Small intestine (tissue), 7 donors: ENCODE measurements around the gene LIPC. TPM values are rescaled to one million over a fixed set of nuclear protein-coding genes. Genes with fewer than 3 reads are reported as not detected.

Experiments
- DNase-seq, 2 donors: peaks; one replicate each; pipeline versions ENCODE4 v3.0.0 to v3.0.0-alpha.2; 2013
- FAIRE-seq: peaks from 2 replicates; lab custom pipeline; 2012; peaks lifted over from hg19 to GRCh38; lab: Jason Lieb, UNC
- H3K27ac ChIP-seq, 3 donors: one replicate each; pipeline ENCODE4 v1.5.1; 2013; ENCODE audit warnings: low read length in 2 of 3, mild to moderate bottlenecking in 2 of 3, control low read depth in 1 of 3, inconsistent platforms in 1 of 3, low read depth in 1 of 3, moderate library complexity in 1 of 3
- H3K27me3 ChIP-seq, 3 donors: one replicate each; pipeline ENCODE4 v1.6.1; 2013; ENCODE audit warnings: low read length in 3 of 3, inconsistent platforms in 1 of 3; ENCODE audit not compliant: control insufficient read depth in 3 of 3, insufficient read depth in 3 of 3
- H3K36me3 ChIP-seq, 3 donors: one replicate each; pipeline ENCODE4 v1.6.1; 2013; ENCODE audit warnings: low read length in 3 of 3, inconsistent platforms in 1 of 3, low read depth in 1 of 3, mild to moderate bottlenecking in 1 of 3, moderate library complexity in 1 of 3; ENCODE audit not compliant: control insufficient read depth in 3 of 3, insufficient read depth in 2 of 3
- H3K4me1 ChIP-seq, 3 donors: one replicate each; pipeline ENCODE4 v1.6.1; 2013; ENCODE audit warnings: low read length in 2 of 3, inconsistent platforms in 1 of 3, low read depth in 1 of 3, mild to moderate bottlenecking in 1 of 3, moderate library complexity in 1 of 3; ENCODE audit not compliant: control insufficient read depth in 3 of 3, insufficient read depth in 2 of 3
- H3K4me3 ChIP-seq, 3 donors: one replicate each; pipeline ENCODE4 v1.5.1; 2013; ENCODE audit warnings: low read length in 3 of 3, control low read depth in 1 of 3, inconsistent platforms in 1 of 3, low read depth in 1 of 3, mild to moderate bottlenecking in 1 of 3, moderate library complexity in 1 of 3
- H3K9me3 ChIP-seq, 2 donors: one replicate each; pipeline ENCODE4 v1.6.1; 2013; ENCODE audit warnings: low read depth in 1 of 2, low read length in 1 of 2; ENCODE audit not compliant: control insufficient read depth in 2 of 2, insufficient read depth in 1 of 2
- WGBS, 3 donors: extraction: QIAGEN DNeasy Blood & Tissue Kit; methylation state at CpG; one replicate each; pipeline ENCODE4 v1.1.7; 2013; 5-methylcytosine and 5-hydroxymethylcytosine counted together
- polyA plus RNA-seq, 4 donors: library from polyadenylated mRNA; stranded (reverse) in 3 of 4; unstranded in 1 of 4; fragments of 200-250 nt in 3 of 4; fragments of 120-200 nt in 1 of 4; gene quantifications; one replicate each; pipeline versions ENCODE4 v1.2.1 to v1.2.3, GENCODE V29; 2013
- donor health status: healthy with polysubstance abuse.
- donor health status: control.
- donor health status: control.
- donor health status: Bipolar disorder and iron deficiency.
- donor health status: healthy.

Gene LIPC
- polyA plus RNA-seq, 4 donors, result 0.07 to 2.0 (median 1.2) TPM

DNA sequence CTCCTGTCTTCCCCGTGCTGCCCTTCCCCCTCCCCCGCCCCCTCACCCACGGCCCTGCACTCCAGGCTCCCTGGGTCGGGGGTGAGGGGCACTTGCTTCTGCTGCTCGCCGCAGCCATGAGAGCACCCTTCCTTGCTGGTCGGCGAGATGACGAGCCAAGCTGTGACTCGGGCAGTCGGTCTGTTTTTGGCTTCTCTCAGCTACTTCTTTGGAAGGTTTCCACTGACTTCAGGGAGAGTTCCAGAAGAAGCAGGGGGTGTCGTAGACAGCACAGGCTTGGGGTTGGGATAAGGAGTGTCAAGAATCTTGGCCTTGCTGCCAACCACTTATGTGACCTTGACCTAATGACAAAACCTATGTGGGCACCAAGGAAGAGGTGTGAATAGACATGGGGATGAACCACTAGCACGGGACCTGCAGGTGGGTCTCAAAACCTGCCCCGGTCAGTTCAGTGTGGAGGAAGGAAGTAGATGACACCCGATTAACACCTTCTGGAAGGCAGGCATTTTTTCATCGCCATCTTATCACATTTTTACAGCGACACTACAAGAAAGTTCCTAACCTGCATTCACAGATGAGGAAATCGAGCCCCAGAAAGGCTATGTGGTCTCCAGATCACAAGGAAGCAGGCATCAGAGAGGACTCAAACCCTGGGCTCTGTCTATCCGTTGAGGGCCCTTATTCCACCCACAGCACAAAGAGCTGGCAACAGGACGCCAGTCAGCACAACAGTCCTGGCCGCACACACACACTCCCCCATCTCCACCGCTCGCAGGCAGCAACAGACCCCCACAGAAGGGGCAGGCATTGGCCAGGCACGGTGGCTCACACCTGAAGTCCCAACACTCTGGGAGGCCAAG, 120.9 kb downstream of the LIPC start:
- no peak for FAIRE-seq
- 75 to 76% (median 75%) methylated on average over 24 of the region's 24 CpGs for WGBS, 3 donors
- H3K27ac ChIP-seq, result peak overlapping the region; percentile 38 to 79 (median 72)

DNA sequence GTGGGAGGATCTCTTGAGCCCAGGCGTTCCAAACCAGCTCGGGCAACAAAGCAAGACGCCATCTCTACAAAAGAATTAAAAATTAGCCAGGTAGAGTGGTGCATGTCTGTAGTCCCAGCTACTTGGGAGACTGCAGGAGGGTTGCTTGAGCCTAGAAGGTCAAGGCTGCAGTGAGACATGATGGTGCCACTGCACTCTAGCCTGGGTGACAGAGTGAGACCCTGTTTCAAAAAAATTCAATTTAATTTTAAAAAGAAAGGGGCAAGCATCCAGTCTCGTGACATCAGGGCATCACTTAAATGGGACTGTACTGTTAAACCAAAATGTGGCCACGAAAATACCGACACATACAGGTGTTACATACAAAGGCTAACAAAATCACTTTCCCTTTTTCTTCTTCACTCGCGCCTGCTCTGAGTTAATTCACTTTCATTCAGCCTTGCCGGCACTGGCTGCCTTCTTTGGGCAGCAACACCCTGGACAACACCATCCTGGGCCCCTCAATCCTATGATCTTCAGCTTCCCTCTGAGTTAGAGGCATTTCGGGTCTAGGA, 121.7 kb downstream of the LIPC start:
- no peak for DNase-seq
- WGBS, 3 donors, result 88 to 96% (median 92%) methylated on average over 10 of the region's 10 CpGs
- H3K27ac ChIP-seq, result no peak overlapping the region
- no peaks in the 10 kb centered on the region for H3K27me3 ChIP-seq
- H3K9me3 ChIP-seq, result no peaks in the 10 kb centered on the region
- no peak for FAIRE-seq
- peaks cover 2 to 13% (median 5%) of the 10 kb centered on the region in 3 donors for H3K4me1 ChIP-seq
- no peaks in the 10 kb centered on the region for H3K36me3 ChIP-seq
- H3K4me3 ChIP-seq, result no peak overlapping the region

More for the DNA sequence above, 120.9 kb downstream of the LIPC start:
- no peaks in the 10 kb centered on the region for H3K9me3 ChIP-seq
- no peaks in the 10 kb centered on the region for H3K36me3 ChIP-seq
- H3K4me1 ChIP-seq, result peaks cover 2 to 13% (median 5%) of the 10 kb centered on the region in 3 donors
- no peak overlapping the region for H3K4me3 ChIP-seq
- DNase-seq, result no peak
- H3K27me3 ChIP-seq, result no peaks in the 10 kb centered on the region

DNA sequence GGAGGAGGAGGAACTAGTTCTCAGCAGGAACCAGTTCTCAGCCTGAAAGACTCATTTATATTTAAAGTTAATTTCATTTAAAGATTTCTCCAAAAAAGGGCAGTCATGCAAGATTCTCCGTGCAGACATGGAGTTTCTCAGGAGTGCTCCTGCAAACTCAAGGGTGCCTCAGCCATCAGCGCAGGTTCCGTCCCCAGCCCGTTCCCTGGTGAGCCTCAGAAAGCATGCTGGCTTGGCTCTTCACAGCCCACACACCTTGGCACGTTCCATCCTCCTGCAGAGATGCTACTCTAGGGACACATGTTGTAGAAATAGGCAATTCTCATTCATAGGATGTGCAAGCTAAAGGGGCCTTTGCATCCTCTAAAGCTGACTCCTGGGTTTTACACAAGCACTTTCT, 123.0 kb downstream of the LIPC start:
- WGBS, 3 donors, result 85 to 92% (median 89%) methylated on average over 5 of the region's 5 CpGs
- H3K27me3 ChIP-seq, result no peaks in the 10 kb centered on the region
- H3K36me3 ChIP-seq, result no peaks in the 10 kb centered on the region
- peaks cover 2 to 13% (median 5%) of the 10 kb centered on the region in 3 donors for H3K4me1 ChIP-seq
- no peaks in the 10 kb centered on the region for H3K9me3 ChIP-seq
- H3K4me3 ChIP-seq, result no peak overlapping the region
- no peak for DNase-seq
- no peak overlapping the region for H3K27ac ChIP-seq
- FAIRE-seq, result no peak

DNA sequence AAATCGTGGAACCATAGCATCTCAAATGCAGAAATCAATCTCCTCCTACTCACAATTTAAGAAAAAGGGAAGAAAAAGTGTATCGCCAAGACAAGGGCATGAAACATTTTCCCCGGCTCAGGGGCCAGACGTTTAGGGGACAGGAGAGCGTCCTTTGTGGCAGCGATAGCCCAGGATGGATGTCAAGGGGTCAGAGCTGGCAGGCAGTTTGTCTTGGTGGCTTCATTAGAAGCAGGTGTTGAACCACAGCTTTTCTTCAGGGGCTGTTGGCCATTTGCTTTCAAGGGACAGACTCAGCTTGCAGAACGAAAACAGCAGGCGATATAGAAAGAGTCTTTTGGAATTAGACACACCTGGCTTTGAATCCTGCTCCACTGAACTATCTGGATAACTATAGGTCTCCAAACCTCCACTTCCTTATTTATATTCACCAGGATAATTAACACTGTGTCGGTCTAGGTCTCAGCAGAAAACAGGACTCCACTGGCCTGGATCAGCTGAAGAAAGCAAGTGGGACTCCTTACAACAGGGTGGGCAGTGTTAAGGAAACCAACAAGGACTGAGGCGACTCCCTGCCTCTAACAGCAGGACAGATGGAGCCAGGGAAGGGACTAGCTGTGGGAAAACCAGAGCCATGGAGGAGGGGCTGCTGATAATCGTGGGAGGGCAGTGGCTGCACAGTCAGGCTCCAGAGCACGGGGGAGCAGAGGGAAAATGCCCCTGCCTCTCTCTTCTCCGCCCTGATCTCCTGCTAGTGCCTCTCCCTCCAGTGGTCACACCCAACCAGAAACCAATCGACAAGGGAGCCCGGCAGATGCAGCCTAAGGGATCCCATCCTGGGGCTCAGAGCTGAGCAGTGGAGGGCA, 123.6 kb downstream of the LIPC start:
- Histone ChIP-seq H3K4me3 (no peak overlapping the region), H3K9me3 (no peaks in the 10 kb centered on the region), H3K36me3 (no peaks in the 10 kb centered on the region), H3K27me3 (no peaks in the 10 kb centered on the region), H3K4me1 (peaks cover 2 to 13% (median 5%) of the 10 kb centered on the region in 3 donors), H3K27ac (no peak overlapping the region)
- DNase-seq, result no peak
- FAIRE-seq, result no peak
- 54 to 73% (median 56%) methylated on average over 14 to 15 of the region's 15 CpGs for WGBS, 3 donors

DNA sequence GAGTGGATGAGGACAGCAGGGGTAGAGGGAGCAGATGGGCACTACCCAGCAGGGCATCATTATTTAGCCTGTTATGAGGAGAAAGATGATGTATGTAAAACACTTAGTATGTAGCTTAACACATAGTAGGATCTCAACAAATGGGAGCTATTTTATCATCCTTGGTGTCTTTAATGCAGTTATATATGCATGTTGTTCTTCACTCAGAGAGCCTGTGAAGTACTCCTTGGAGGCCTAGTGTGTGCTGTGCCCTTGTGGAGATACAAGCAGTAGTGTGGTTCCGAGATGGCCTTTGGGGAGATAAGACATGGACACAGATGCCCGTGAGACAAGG, 124.2 kb downstream of the LIPC start:
- H3K36me3 ChIP-seq, result no peaks in the 10 kb centered on the region
- H3K4me3 ChIP-seq, result no peak overlapping the region
- H3K9me3 ChIP-seq, result no peaks in the 10 kb centered on the region
- 71 to 87% (median 81%) methylated on average over 2 of the region's 2 CpGs for WGBS, 3 donors
- H3K27ac ChIP-seq, result no peak overlapping the region
- H3K27me3 ChIP-seq, result no peaks in the 10 kb centered on the region
- DNase-seq (no peak), FAIRE-seq (no peak)
- H3K4me1 ChIP-seq, result peaks cover 2 to 13% (median 5%) of the 10 kb centered on the region in 3 donors

DNA sequence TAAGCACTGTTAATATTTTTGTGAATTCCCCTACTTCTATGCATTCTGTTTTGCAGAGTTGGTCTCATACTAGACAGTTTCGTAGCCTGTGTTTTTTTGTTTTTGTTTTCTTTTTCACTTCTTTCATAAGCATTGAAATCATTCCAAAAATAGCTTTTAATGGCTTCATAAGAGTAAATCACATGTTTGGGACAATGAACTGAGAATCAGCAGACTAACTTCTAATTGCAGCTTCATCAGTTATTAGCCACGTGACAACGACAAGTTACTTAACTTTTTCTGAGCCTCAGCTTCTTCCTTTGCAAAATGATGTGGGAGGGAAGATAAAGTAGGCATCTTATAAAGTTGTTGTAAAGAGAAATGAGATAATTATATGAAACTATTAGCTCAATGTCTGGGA, 124.8 kb downstream of the LIPC start:
- WGBS, 3 donors, result 65 to 77% (median 74%) methylated on average over 3 of the region's 3 CpGs
- Histone ChIP-seq H3K4me1 (peaks cover 2 to 11% (median 5%) of the 10 kb centered on the region in 3 donors), H3K27ac (no peak overlapping the region), H3K36me3 (no peaks in the 10 kb centered on the region), H3K9me3 (no peaks in the 10 kb centered on the region), H3K4me3 (no peak overlapping the region), H3K27me3 (no peaks in the 10 kb centered on the region)
- FAIRE-seq (no peak), DNase-seq (no peak)

DNA sequence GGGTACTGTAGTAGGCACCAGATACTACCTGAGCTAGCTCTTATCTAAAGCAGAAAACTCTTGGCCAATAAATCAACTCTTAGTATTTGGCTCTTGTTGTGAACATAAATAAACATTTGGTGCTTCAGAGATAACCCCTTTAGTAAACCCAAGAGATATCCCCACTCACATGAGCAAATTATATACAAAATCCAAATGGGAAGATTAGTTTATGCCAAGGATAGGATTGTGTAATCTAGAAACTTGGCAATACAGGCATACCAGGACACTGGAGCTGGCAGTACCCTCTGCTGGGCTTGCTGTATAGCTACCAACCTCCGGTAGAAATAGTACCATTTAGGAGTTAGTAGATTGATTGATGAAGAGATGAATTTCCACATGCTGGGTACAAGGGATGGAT, 127.0 kb downstream of the LIPC start:
- Histone ChIP-seq H3K4me3 (no peak overlapping the region), H3K4me1 (no peaks in the 10 kb centered on the region), H3K9me3 (no peaks in the 10 kb centered on the region), H3K27me3 (no peaks in the 10 kb centered on the region), H3K36me3 (no peaks in the 10 kb centered on the region), H3K27ac (no peak overlapping the region)
- FAIRE-seq (no peak), DNase-seq (no peak)
- 90 to 94% (median 94%) methylated on average over 1 of the region's 1 CpG for WGBS, 3 donors

DNA sequence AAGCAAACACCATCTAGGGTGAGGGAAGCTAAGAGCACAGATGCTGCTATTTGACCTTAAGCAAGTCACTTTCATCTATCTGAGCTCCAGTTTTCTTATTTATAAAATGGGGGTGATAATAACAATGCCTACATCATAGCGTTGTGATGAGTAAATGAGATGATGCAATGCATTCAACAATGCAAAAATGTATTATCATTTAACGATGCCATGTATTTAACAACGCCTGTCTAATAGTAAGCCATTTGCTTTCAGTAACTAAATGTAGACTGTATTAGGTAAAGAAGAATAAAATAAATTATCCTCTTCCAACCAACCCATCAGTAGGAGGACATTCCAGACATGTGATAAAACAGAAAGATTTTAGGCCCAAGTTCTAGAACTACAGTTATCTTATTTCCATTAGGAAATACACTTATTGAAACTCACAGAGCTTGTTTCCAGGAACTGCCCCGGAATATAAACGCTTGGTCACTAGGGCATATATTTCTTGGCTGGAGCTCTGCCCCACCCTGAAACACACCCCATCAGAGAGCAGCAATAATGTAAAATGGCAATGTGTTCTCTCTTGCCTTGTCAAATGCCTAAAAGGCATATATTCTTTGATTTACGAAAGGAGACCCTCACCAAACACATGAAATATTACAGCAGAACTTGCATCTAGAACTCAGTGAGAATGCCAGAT, 128.3 kb downstream of the LIPC start:
- no peaks in the 10 kb centered on the region for H3K4me1 ChIP-seq
- no peaks in the 10 kb centered on the region for H3K27me3 ChIP-seq
- DNase-seq (peak; percentile 48 to 83), FAIRE-seq (no peak)
- no peaks in the 10 kb centered on the region for H3K9me3 ChIP-seq
- no peak overlapping the region for H3K27ac ChIP-seq
- H3K4me3 ChIP-seq, result no peak overlapping the region
- H3K36me3 ChIP-seq, result no peaks in the 10 kb centered on the region
- 56 to 75% (median 65%) methylated on average over 6 of the region's 6 CpGs for WGBS, 3 donors
